CD4-positive, alpha-beta T cell treated with Interferon alpha-2 for 1 hour (primary cell): Measurements from ENCODE around the gene ZNF827.

Experiments used
- DNase-seq, 2 donors: peaks; one replicate each; pipeline ENCODE4 v3.0.0-alpha.2; 2020 to 2022

The ZNF827 gene

GRCh38 chr4:145931403-145931802 is 7.2 kb downstream of the ZNF827 start:
- DNase-seq: no peak

- DNase-seq: no peak
These were observed 8.0 kb downstream of the ZNF827 start for GRCh38 chr4:145930592-145930991.

- no peak for DNase-seq
These were observed 9.0 kb downstream of the ZNF827 start for GRCh38 chr4:145929415-145930178.

- DNase-seq: no peak
These were observed 9.9 kb downstream of the ZNF827 start for GRCh38 chr4:145928748-145929147.

GRCh38 chr4:145927030-145927429 is 11.6 kb downstream of the ZNF827 start:
- no peak for DNase-seq

- DNase-seq: no peak
These were observed 17.4 kb downstream of the ZNF827 start for GRCh38 chr4:145921231-145921630.

GRCh38 chr4:145920205-145920604 is 18.4 kb downstream of the ZNF827 start:
- no peak for DNase-seq

- DNase-seq: no peak
These were observed 26.2 kb downstream of the ZNF827 start for GRCh38 chr4:145912376-145912775.

- no peak for DNase-seq
These were observed 28.9 kb downstream of the ZNF827 start for GRCh38 chr4:145909773-145910172.

GRCh38 chr4:145909281-145909715 is 29.3 kb downstream of the ZNF827 start:
- no peak for DNase-seq

GRCh38 chr4:145907812-145908211 is 30.8 kb downstream of the ZNF827 start:
- no peak for DNase-seq

GRCh38 chr4:145907390-145907789 is 31.2 kb downstream of the ZNF827 start:
- no peak for DNase-seq

GRCh38 chr4:145904413-145905177 is 34.0 kb downstream of the ZNF827 start:
- no peak for DNase-seq

- DNase-seq: no peak
These were observed 36.1 kb downstream of the ZNF827 start for GRCh38 chr4:145902522-145902921.

- no peak for DNase-seq
These were observed 38.6 kb downstream of the ZNF827 start for GRCh38 chr4:145899886-145900460.

- no peak for DNase-seq
These were observed 39.6 kb downstream of the ZNF827 start for GRCh38 chr4:145898926-145899531.

GRCh38 chr4:145898466-145898865 is 40.2 kb downstream of the ZNF827 start:
- DNase-seq: no peak

GRCh38 chr4:145895056-145895455 is 43.6 kb downstream of the ZNF827 start:
- no peak for DNase-seq

- no peak for DNase-seq
These were observed 46.7 kb downstream of the ZNF827 start for GRCh38 chr4:145891958-145892357.

GRCh38 chr4:145890689-145891088 is 47.9 kb downstream of the ZNF827 start:
- no peak for DNase-seq

GRCh38 chr4:145888393-145888792 is 50.2 kb downstream of the ZNF827 start:
- no peak for DNase-seq

GRCh38 chr4:145887241-145887991 is 51.2 kb downstream of the ZNF827 start:
- DNase-seq: no peak

- DNase-seq: no peak
These were observed 51.8 kb downstream of the ZNF827 start for GRCh38 chr4:145886871-145887240.
